ENCODE measurements around the gene DUSP8.
"Not testable (repeated sequence)": the region's sequence is repeated elsewhere in the genome, so short reads cannot be mapped to it uniquely, and the experiment has no call there.

The DUSP8 gene

DNA sequence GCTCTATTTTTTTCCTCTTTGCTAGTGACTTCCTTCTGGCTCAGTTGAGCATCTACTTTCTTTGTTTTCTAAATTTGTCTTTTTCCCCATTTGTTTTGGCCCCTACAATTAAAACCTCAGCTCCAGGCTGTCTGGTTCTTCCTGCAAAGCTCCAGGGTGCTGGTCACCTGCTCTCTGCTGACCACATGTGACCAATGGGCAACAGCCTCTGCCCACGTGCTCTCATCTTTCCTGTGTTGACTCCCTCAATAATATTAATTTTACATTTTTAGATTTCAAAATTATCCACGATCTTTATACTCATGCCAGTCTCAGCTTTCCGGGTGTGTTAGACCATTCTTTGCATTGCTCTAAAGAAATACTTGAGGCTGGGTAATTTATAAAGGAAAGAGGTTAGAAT lies 26.3 kb upstream of the DUSP8 start:
- not testable (repeated sequence) for ATAC-seq (replicated peaks; ENCODE audit: extremely low read depth, poor library complexity, severe bottlenecking); H3K4me1 Mint-ChIP-seq; H3K27ac Mint-ChIP-seq (ENCODE audit: low read depth); H3K36me3 Mint-ChIP-seq (ENCODE audit: insufficient read depth); DNase-seq (ENCODE audit: low spot score in 2 of 2); H3K4me3 Mint-ChIP-seq; H3K9me3 Mint-ChIP-seq
- peaks cover 70% of the 10 kb centered on the region for H3K27me3 Mint-ChIP-seq

DNA sequence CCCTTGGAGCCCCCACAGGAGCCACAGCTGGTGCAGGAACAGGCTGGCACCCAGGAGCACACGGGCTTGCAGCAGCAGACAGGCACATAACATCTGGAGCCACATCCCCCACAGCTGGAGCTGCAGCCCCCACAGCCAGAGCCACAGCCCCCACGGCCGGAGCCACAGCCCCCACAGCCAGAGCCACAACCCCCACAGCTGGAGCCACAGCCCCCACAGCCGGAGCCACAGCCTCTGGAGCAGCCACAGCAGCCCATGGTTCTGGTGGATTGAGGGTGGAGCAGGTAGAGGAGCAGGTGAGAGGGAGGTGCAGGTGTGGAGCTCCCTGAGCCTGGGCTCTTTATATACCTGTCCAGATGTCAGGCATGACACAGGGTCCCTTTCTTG lies 25.9 kb upstream of the DUSP8 start, which contains the start of gene KRTAP5-2:
Gene KRTAP5-2 (minus strand): TSS at position 301 of the 387 bp plus-strand sequence. CDS start 44 bp downstream, at position 257.
- DNase-seq (ENCODE audit: low spot score in 2 of 2): no peak

GRCh38 chr11:1597331-1597993 lies 25.4 kb upstream of the DUSP8 start:
- Mint-ChIP-seq H3K36me3 (ENCODE audit: insufficient read depth) (no peaks in the 10 kb centered on the region), H3K9me3 (no peaks in the 10 kb centered on the region), H3K4me3 (no peak overlapping the region), H3K27ac (ENCODE audit: low read depth) (no peak overlapping the region), H3K4me1 (peaks cover 8% of the 10 kb centered on the region), H3K27me3 (peaks cover 62% of the 10 kb centered on the region)
- no peak for ATAC-seq (replicated peaks; ENCODE audit: extremely low read depth, poor library complexity, severe bottlenecking)
- DNase-seq (ENCODE audit: low spot score in 2 of 2): no peak

More for the DNA sequence above, 25.9 kb upstream of the DUSP8 start, which contains the start of gene KRTAP5-2:
- Mint-ChIP-seq H3K27me3 (peaks cover 66% of the 10 kb centered on the region), H3K9me3 (no peaks in the 10 kb centered on the region), H3K4me3 (no peak within 1 kb of the TSS), H3K27ac (ENCODE audit: low read depth) (no peak within 1 kb of the TSS), H3K4me1 (peaks cover 8% of the 10 kb centered on the region), H3K36me3 (ENCODE audit: insufficient read depth) (no peaks in the 10 kb centered on the region)
- ATAC-seq (replicated peaks; ENCODE audit: extremely low read depth, poor library complexity, severe bottlenecking): no peak

DNA sequence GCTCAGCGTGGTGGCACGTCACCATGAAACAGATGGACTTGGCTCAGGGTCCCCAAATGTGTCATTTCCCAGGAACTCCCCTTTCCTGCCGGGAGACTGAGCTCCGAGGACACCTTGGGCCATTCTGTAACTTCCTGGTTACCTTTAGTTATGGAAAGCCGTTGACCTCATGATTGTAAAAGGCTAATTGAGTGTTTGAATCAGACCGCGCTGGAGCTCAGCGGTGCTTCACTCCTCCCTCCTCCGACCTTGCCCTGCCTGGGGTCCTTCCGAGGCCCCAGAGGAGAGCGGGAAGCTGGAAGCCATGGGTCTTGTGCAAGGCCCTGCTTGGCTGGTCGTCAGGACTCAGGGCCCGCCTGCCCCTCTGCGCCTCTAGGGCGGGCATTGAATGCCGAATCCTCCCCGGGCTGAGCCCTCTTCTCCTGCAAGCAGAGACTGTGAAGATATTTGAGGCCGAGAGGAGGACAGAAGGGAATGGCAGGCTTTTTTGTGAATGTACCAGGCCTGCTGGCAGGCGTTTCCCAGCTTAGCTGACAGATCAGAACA lies 24.6 kb upstream of the DUSP8 start:
- H3K4me3 Mint-ChIP-seq; DNase-seq (ENCODE audit: low spot score in 2 of 2); H3K36me3 Mint-ChIP-seq (ENCODE audit: insufficient read depth); H3K27ac Mint-ChIP-seq (ENCODE audit: low read depth); H3K4me1 Mint-ChIP-seq; H3K9me3 Mint-ChIP-seq; ATAC-seq (replicated peaks; ENCODE audit: extremely low read depth, poor library complexity, severe bottlenecking): not testable (repeated sequence)
- peaks cover 55% of the 10 kb centered on the region for H3K27me3 Mint-ChIP-seq

DNA sequence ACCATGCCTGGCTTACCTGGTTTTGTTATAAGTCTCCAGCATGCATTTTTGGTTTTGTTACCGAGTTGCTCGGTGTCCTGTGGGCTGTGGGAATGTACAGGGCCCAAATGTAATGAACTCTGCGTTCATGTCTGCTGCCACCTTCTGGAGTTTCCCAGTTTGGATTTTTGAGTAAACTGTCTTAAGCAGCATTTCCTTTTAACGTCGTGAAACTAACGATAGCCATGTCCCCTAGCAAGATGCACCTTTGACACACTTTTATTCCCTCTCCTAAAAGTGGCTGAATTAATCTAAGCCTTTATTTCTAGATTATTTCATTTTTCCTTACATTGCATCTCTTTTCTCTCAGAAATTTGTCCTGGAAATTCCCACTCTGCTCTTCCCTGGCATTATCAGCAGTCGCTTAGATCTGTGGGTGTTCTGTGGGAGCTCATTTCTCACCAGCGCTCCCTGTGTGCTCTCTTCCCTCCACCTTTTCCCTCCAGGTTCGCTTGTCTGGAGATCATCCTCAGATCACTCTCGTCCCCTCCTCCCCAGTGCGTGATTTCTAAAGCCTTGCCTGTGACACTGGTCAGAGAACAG lies 24.0 kb upstream of the DUSP8 start:
- H3K27ac Mint-ChIP-seq (ENCODE audit: low read depth); DNase-seq (ENCODE audit: low spot score in 2 of 2); H3K36me3 Mint-ChIP-seq (ENCODE audit: insufficient read depth); ATAC-seq (replicated peaks; ENCODE audit: extremely low read depth, poor library complexity, severe bottlenecking); H3K4me3 Mint-ChIP-seq; H3K9me3 Mint-ChIP-seq; H3K4me1 Mint-ChIP-seq: not testable (repeated sequence)
- H3K27me3 Mint-ChIP-seq: peaks cover 53% of the 10 kb centered on the region

- Mint-ChIP-seq H3K27ac (ENCODE audit: low read depth) (no peak overlapping the region), H3K9me3 (no peaks in the 10 kb centered on the region), H3K4me3 (no peak overlapping the region), H3K27me3 (peaks cover 32% of the 10 kb centered on the region), H3K4me1 (peaks cover 22% of the 10 kb centered on the region), H3K36me3 (ENCODE audit: insufficient read depth) (no peaks in the 10 kb centered on the region)
- DNase-seq (ENCODE audit: low spot score in 2 of 2) (no peak), ATAC-seq (replicated peaks; ENCODE audit: extremely low read depth, poor library complexity, severe bottlenecking) (no peak)
Measured at GRCh38 chr11:1592628-1593027, 20.6 kb upstream of the DUSP8 start.

DNA sequence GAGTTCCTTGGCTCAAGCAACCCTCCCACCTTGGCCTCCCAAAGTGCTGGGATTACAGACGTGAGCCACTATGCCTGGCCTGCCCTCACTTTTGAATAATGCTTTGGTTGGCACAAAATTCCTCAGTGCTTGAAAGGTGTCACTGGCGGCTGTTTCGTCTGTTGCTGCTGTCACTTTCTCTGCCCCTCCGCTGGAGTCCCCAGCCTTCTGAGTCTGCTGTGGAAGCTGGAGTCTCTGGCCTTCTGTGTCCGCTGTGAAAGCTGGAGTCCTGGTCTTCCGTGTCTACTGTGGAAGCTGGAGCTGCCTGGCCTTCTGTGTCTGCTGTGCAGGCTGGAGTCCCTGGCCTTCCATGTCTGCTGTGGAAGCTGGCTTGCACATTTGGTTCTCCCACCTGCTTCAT lies 17.9 kb upstream of the DUSP8 start:
- no peaks in the 10 kb centered on the region for H3K9me3 Mint-ChIP-seq
- no peak overlapping the region for H3K4me3 Mint-ChIP-seq
- ATAC-seq (replicated peaks; ENCODE audit: extremely low read depth, poor library complexity, severe bottlenecking) (no peak), DNase-seq (ENCODE audit: low spot score in 2 of 2) (no peak)
- no peak overlapping the region for H3K27ac Mint-ChIP-seq (ENCODE audit: low read depth)
- H3K27me3 Mint-ChIP-seq: peaks cover 6% of the 10 kb centered on the region
- H3K4me1 Mint-ChIP-seq: peaks cover 13% of the 10 kb centered on the region
- H3K36me3 Mint-ChIP-seq (ENCODE audit: insufficient read depth): no peaks in the 10 kb centered on the region

DNA sequence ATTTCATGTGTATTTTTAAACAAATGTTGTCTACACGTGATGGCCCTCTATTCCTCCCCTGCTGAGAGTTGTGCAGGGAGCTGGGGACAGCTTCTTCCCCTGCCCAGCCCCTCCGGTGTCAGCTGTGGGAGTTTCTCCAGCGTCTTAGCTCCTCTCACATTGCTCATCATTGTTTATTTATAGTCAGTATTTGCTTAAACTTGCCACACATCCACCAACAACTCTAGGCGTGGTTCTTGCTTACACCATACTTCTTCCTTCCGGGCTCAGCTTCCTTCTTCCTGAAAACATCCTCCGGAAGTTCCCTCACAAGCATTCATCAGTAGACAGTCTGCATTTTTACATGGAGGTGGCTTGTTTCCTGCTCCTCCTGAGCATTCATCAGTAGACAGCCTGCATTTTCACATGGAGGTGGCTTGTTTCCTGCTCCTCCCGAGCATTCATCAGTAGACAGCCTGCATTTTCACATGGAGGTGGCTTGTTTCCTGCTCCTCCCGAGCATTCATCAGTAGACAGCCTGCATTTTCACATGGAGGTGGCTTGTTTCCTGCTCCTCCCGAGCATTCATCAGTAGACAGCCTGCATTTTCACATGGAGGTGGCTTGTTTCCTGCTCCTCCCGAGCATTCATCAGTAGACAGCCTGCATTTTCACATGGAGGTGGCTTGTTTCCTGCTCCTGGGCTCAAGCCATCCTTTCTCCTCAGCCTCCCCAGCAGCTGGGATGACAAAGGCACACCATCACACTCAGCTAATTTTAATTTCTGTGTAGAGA lies 17.3 kb upstream of the DUSP8 start:
- peak overlapping the region; percentile 67 for H3K4me3 Mint-ChIP-seq
- not testable (repeated sequence) for H3K27me3 Mint-ChIP-seq; DNase-seq (ENCODE audit: low spot score in 2 of 2); H3K36me3 Mint-ChIP-seq (ENCODE audit: insufficient read depth); H3K9me3 Mint-ChIP-seq
- H3K4me1 Mint-ChIP-seq: peaks cover 14% of the 10 kb centered on the region
- ATAC-seq (replicated peaks; ENCODE audit: extremely low read depth, poor library complexity, severe bottlenecking): peak; percentile 56
- H3K27ac Mint-ChIP-seq (ENCODE audit: low read depth): peak overlapping the region; percentile 90

DNA sequence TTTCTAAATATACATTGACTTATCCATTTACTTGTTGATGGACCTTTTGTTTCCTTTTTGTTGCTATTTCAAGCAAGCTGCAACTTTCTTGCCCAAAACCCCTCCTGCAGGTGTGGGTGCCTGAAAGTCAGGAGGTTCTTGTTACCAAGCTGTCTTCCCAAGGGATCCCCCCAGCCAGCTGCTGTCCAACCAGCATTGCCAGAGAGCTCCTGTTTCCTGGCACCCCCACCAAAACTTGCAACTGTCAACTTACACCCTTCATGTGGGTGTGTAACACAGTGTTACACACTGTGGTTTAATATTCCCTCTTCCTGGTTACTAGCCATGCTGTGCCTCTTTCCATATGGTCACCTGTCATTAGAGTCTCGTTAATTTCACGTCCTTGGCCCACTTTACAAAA lies 14.6 kb upstream of the DUSP8 start:
- Mint-ChIP-seq H3K36me3 (ENCODE audit: insufficient read depth) (no peaks in the 10 kb centered on the region), H3K4me3 (no peak overlapping the region), H3K9me3 (no peaks in the 10 kb centered on the region), H3K4me1 (peaks cover 21% of the 10 kb centered on the region), H3K27ac (ENCODE audit: low read depth) (no peak overlapping the region), H3K27me3 (no peaks in the 10 kb centered on the region)
- ATAC-seq (replicated peaks; ENCODE audit: extremely low read depth, poor library complexity, severe bottlenecking): no peak
- DNase-seq (ENCODE audit: low spot score in 2 of 2): no peak

DNA sequence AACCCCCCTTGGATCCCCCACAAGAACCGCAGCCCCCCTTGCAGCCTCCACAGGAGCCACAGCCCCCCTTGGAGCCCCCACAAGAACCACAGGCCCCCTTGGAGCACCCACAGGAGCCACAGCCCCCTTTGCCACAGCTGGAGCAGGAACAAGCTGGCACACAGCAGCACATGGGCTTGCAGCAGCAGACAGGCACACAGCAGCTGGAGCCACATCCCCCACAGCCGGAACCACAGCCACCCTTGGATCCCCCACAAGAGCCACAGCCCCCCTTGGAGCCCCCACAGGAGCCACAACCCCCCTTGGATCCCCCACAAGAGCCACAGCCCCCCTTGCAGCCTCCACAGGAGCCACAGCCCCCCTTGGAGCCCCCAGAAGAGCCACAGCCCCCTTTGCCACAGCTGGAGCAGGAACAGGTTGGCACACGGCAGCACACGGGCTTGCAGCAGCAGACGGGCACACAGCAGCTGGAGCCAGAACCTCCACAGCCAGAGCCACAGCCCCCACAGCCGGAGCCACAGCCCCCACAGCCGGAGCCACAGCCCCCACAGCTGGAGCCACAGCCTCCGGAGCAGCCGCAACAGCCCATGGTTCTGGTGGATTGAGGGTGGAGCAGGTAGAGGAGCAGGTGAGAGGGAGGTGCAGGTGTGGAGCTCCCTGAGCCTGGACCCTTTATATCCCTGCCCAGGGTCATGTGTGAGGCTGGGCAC lies 12.7 kb upstream of the DUSP8 start, which contains the start of gene KRTAP5-1:
Gene KRTAP5-1 (minus strand): TSS at position 623 of the 710 bp plus-strand sequence. CDS start 34 bp downstream, at position 589.
- H3K27me3 Mint-ChIP-seq; H3K36me3 Mint-ChIP-seq (ENCODE audit: insufficient read depth); H3K9me3 Mint-ChIP-seq; H3K4me3 Mint-ChIP-seq; ATAC-seq (replicated peaks; ENCODE audit: extremely low read depth, poor library complexity, severe bottlenecking); H3K27ac Mint-ChIP-seq (ENCODE audit: low read depth); DNase-seq (ENCODE audit: low spot score in 2 of 2): not testable (repeated sequence)
- peaks cover 21% of the 10 kb centered on the region for H3K4me1 Mint-ChIP-seq

DNA sequence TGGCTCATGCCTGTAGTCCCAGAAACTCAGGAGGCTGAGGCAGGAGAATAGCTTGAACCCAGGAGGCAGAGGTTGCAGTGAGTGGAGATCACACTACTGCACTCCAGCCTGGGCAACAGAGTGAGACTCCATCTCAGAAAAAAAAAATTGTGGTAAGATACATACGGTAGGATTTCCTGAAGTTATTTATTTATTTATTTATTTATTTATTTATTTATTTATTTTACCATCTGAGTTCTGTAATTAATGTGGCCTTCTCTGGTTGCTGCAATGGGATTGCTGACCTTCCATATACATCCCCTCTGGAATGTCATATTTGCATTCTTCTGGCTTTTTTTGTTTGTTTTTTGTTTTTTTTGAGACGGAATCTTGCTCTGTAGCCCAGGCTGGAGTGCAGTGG lies 10.8 kb upstream of the DUSP8 start:
- not testable (repeated sequence) for ATAC-seq (replicated peaks; ENCODE audit: extremely low read depth, poor library complexity, severe bottlenecking); H3K27ac Mint-ChIP-seq (ENCODE audit: low read depth)

GRCh38 chr11:1581976-1582375 lies 9.9 kb upstream of the DUSP8 start:
- H3K27me3 Mint-ChIP-seq: no peaks in the 10 kb centered on the region
- DNase-seq (ENCODE audit: low spot score in 2 of 2) (no peak), ATAC-seq (replicated peaks; ENCODE audit: extremely low read depth, poor library complexity, severe bottlenecking) (no peak)
- H3K4me1 Mint-ChIP-seq: peaks cover 7% of the 10 kb centered on the region
- no peaks in the 10 kb centered on the region for H3K9me3 Mint-ChIP-seq
- H3K36me3 Mint-ChIP-seq (ENCODE audit: insufficient read depth): no peaks in the 10 kb centered on the region
- H3K4me3 Mint-ChIP-seq: no peak overlapping the region
- H3K27ac Mint-ChIP-seq (ENCODE audit: low read depth): no peak overlapping the region

More for the DNA sequence above, 10.8 kb upstream of the DUSP8 start:
- not testable (repeated sequence) for H3K9me3 Mint-ChIP-seq; H3K36me3 Mint-ChIP-seq (ENCODE audit: insufficient read depth); H3K4me1 Mint-ChIP-seq; H3K27me3 Mint-ChIP-seq; DNase-seq (ENCODE audit: low spot score in 2 of 2); H3K4me3 Mint-ChIP-seq

All from central memory CD8-positive, alpha-beta T cell (primary cell).